DMS53 (cell line): Measurements from ENCODE around the gene DOCK7.
"Not testable (repeated sequence)": the region's sequence is repeated elsewhere in the genome, so short reads cannot be mapped to it uniquely, and the experiment has no call there.

Source experiments
- DNase-seq: peaks from one replicate; lab custom pipeline; 2025; lab: John Stamatoyannopoulos, UW

DOCK7 gene, protein sequence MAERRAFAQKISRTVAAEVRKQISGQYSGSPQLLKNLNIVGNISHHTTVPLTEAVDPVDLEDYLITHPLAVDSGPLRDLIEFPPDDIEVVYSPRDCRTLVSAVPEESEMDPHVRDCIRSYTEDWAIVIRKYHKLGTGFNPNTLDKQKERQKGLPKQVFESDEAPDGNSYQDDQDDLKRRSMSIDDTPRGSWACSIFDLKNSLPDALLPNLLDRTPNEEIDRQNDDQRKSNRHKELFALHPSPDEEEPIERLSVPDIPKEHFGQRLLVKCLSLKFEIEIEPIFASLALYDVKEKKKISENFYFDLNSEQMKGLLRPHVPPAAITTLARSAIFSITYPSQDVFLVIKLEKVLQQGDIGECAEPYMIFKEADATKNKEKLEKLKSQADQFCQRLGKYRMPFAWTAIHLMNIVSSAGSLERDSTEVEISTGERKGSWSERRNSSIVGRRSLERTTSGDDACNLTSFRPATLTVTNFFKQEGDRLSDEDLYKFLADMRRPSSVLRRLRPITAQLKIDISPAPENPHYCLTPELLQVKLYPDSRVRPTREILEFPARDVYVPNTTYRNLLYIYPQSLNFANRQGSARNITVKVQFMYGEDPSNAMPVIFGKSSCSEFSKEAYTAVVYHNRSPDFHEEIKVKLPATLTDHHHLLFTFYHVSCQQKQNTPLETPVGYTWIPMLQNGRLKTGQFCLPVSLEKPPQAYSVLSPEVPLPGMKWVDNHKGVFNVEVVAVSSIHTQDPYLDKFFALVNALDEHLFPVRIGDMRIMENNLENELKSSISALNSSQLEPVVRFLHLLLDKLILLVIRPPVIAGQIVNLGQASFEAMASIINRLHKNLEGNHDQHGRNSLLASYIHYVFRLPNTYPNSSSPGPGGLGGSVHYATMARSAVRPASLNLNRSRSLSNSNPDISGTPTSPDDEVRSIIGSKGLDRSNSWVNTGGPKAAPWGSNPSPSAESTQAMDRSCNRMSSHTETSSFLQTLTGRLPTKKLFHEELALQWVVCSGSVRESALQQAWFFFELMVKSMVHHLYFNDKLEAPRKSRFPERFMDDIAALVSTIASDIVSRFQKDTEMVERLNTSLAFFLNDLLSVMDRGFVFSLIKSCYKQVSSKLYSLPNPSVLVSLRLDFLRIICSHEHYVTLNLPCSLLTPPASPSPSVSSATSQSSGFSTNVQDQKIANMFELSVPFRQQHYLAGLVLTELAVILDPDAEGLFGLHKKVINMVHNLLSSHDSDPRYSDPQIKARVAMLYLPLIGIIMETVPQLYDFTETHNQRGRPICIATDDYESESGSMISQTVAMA (N-terminal part only)

DNA sequence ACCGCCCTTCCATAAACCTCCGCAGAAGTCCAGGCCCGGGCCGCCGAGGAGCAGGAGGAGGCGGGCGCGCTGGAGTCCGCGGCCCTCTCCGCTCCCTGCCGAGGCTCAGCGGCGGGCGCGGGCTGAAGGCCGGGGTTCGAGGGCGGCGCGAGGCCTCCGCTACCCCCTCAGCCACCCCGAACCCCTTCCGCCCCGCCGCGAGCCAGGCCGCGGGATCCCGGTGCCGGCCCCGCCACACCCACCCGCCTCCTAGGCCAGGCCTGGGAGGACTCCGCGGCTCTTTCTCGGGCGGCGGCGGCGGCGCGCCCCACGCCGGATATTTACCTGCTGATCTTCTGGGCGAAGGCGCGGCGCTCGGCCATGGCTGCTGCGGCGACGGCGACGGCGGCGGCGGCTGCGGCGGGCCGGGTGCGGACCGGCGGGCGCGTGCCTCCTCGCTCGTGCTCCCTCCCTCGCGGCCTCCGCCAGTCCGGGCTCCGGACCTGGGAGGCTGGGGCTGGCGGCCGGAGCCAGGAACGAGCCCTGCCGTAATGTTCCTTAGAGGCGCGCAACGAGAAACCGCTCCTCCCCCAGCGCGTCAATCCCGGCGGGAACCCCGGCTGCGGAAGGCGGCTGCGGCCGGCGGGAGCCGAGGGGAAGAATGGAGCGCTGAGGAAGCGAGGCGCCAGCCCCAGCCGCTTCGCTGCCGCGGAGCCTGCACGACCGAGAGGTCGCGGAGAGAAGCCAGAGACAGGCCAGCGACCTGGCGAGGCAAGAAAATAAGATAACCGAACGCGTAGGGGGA, at the start of gene DOCK7:
TSS of gene DOCK7 (minus strand) at position 484 of the 784 bp plus-strand sequence. CDS start at position 362, 122 bp downstream.
- DNase-seq, result peak; percentile 96

DNA sequence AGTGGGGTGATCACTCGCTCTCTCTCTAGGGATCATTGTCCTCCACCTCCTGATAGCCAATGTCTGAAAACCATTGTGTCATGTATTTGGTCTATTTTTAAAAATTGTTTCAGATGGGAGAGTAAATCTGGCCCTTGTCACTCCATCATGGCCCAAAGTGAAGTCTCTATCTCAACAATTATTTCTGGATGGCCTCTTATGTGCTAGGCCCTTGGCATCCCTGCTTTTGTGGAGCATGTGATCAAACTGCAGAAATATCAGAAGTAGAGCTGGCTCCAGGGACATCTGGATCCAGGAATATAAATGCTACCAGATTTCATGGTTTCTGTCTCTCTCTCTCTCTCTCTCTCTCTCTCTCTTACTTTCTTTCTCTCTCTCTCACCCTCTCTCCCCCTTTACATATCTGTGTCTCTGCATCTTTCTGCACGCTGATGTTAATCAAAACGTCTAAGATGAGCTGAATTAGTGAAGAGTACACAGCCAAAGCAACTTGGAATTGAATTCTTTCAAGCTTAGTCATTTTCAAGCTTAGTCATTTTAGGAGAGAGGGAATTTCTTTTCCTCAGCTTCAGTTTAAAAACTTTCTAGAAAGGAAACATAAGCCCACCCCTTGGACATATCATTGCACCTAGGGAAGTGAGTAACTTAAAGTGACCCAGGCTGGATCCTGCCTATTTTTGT, 47.4 kb upstream of the DOCK7 start:
- no peak for DNase-seq

DNA sequence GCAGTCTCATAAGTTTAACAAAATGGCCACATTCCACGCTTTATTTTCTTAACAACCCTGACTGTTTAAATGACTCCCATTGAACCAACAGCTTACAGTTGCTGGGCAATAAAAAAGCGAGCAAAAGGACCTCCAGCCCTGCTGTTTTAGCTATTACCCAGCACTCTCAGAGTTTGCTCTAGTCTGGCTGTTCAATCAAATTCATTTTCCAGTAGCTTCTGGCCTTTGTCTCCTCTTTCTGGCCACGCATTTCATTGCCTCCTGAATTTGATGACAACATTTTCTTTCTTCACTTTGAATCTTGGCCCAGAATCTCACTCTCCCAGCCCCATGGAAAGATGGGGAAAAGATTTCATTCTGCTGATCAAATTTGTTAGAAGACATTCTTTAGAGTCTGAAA, 44.1 kb upstream of the DOCK7 start:
- no peak for DNase-seq

DNA sequence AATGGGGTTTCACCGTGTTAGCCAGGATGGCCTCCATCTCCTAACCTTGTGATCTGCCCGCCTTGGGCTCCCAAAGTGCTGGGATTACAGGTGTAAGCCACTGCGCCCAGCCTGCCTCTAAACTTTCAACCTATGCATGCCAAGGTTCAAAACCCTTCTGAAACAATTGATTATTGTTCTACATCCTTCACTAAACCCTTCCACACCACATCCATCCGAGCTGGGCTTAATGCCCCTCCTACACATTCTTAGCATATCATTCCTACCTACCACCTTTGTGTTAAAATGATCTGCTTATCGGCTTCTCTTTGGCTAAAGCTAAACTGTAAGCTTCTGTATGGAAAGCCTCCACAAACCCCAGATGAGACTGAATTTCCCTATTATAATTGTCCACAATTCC, 40.8 kb upstream of the DOCK7 start:
- DNase-seq, result no peak

DNA sequence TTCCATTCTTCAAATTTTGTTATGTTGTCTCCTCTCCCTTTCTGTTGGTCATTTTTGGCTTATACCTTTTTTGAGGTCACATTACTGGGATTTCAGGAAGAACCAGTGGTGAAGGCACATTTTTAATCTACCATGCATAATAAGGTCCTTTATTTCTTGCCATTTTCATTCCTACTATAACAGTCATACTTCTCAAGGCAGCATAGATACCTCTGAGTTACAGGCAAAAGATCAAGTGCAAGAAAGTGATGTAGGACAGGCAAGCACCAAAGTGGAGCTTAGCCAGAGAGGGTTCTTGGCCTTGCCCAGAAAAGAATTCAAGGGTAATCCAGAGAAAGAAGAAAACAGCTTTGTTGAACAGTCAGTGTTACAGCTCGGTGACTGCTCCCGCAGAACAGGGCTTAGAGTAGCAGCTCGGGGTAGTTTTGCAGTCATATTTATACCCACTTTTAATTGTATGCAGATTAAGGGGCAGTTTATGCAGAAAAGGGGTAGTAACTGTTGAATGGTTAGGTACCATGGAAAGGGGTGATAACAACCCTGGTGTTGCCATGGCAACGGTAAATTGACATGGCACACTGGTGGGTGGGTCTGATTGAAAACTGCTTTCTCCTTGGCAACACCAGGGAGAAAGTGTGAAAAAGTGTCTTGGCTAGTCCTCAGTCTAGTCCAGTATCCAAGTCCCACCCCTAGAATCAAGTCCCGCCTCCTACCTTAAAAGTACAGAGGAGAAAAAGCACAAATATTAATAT, 39.6 kb upstream of the DOCK7 start:
- peak; percentile 39 for DNase-seq

DNA sequence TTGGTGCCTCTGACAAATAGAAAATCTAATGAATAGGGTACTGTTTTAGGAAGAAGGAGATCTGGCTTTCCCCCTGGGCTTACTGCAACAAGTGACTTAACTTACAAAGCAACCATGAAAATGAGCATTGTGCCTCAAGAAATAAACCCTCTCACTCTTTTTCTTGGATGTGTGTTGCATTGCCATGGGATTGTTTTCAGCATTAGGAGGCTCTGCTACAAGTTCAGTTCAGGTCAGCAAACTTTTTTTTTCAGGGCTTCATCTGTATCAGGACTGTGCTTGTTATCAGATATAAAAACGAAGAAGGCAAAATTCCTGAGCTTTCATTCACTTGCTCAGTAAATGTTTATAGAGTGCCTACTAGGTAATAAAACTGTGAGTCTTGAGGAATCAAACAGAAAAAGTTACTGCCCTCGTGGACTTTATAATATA, 37.8 kb upstream of the DOCK7 start:
- no peak for DNase-seq

DNA sequence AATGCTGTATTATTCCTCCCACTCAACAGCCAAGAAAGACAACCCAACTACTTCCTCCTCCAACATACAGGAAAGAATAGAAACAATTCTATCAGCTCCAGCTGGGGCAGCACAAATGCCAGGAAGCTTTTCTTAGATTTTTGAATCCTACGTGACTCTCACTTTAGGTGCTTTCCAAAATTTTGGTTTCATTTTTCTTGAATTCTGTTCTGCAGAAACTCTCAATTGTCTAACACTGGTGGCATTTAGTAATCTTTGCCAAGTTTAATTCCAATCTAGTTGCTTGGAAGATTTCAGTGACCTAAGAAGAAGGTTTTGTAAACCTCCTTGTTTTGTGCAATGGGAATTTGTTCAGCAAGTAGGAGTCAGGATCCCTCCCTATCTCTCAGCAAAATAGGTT, 37.1 kb upstream of the DOCK7 start:
- no peak for DNase-seq

DNA sequence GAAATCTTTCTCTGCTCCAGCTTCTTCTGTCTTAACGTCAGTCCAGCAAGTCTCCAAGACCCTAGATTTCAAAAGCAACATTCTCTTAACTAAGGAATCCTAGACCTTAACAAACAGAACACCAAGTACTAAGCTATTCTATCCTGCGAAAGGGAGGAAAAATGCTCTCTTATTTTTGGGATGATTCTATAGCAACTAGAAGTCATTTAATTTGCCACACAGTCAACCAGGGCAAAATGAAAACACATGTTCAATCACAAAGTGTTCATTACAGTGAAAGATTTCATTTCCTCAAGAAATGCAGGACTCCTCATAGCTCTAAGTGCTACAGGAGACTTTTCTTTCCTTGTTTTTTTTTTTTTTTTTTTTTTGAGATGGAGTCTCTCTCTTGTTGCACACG, 36.2 kb upstream of the DOCK7 start:
- no peak for DNase-seq

DNA sequence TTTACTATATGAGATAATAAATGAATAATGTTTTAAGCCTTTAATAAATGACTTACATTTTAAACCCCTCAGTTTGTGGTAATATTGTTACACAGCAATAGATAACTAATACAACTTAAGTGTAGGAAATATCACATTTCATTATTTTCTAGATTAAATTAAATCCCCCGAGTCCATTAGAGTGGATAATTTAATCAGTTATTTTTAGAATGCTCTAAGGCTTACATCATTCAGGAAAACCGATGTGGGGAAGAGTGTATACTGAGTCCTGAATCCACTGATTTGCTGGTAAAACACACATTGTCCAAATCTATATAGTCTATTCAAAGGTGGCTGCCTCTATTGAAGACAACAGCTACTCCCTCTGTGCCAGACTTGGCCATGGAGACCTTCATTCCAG, 35.7 kb upstream of the DOCK7 start:
- no peak for DNase-seq

DNA sequence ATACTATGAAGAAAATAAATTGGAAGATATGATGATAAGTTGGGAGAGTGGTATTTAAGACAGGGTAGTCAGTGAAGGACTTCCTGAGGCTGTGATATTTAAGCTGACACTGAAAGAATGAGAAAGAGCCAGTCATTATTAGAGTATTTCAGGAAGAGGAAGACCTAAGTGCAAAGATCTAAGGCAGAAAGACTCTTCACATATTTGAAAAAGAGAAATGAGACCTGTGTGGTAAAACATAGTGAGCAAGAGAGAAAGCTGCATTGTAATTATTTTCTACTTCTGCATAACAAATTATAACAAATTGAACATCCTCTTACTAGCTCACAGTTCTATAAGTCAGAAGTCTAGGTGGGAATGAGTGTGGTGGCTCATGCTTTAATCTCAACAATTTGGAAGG, 34.6 kb upstream of the DOCK7 start:
- DNase-seq, result no peak

DNA sequence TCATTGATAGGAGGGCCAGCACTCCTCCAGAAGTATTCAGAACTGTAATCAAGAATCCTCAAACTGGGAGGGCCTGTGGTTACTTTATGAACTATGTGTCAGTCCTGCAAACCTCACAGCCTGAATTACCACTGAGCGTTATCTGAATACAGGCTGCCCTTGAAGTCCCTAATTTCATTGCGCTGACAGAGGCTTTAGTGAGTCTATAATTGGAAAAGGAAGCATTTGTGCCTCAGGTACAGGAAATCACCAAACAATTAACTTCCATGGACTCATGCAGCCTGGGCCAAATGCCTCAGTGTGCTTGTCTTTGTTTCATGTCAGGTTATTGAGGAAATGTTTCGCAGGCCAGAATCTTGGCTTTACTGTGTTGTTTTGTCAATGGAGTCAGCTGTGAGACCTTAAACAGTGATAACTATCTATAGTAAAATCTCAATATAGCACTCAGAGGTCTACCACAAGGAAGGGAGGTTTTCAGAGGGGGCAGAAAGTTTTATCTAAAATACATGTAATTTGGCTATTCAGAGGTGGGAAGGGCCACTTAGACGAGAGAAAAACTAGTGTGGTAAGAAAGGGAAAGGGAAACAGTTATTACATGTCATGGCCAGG, 32.9 kb upstream of the DOCK7 start:
- DNase-seq, result no peak

DNA sequence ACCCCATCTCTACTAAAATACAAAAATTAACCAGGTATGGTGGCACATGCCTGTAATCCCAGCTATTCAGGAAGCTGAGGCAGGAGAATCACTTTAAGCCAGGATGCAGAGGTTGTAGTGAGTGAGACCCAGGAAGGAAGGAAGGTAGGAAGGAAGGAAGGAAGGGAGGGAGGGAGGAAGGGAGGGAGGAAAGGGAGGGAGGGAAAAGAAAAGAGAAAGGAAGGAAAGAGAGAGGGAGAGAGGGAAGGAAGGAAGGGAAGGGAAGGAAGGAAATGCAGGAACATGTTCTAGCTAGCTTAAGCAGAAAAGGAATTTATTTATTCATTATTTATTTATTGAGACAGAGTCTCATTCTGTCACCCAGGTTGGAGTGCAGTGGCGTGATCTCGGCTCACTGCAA, 30.2 kb upstream of the DOCK7 start:
- not testable (repeated sequence) for DNase-seq

DNA sequence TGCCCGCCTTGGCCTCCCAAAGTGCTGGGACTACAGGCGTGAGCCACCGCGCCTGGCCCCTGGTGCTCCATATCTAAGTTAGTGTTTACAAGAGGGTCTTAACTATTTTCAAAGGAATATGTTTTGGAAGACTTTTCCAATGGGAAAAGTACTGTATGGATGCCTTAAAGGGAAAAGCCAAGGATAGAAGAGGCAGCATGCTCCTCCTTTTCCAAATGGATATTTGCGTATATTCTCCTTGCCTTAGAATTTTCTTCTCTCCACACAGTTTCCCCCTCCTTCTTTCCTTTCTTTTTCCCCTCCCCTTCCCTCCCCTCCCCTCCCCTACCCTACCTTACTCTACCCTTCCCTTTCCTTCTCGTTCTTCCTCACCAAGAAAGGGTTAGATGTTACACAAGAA, 29.3 kb upstream of the DOCK7 start:
- no peak for DNase-seq

DNA sequence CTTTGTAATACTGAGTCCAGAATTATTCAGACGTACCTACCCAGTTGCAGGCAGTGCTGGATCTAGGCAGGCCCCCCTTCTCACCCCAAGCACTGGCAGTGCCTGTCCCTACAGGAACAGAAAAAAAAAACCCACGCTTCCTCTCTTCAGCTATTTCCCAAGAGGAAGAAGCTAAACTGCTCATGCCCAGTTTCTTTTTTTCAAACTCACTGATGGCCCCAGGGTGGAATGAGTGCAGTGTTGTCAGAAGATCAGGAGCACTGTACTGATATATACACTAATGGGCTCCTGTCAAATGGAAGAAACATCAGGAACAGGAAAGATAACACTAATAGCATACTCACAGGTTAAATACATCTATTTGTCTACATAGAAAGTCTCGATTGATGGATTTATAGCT, 28.2 kb upstream of the DOCK7 start:
- DNase-seq, result no peak

DNA sequence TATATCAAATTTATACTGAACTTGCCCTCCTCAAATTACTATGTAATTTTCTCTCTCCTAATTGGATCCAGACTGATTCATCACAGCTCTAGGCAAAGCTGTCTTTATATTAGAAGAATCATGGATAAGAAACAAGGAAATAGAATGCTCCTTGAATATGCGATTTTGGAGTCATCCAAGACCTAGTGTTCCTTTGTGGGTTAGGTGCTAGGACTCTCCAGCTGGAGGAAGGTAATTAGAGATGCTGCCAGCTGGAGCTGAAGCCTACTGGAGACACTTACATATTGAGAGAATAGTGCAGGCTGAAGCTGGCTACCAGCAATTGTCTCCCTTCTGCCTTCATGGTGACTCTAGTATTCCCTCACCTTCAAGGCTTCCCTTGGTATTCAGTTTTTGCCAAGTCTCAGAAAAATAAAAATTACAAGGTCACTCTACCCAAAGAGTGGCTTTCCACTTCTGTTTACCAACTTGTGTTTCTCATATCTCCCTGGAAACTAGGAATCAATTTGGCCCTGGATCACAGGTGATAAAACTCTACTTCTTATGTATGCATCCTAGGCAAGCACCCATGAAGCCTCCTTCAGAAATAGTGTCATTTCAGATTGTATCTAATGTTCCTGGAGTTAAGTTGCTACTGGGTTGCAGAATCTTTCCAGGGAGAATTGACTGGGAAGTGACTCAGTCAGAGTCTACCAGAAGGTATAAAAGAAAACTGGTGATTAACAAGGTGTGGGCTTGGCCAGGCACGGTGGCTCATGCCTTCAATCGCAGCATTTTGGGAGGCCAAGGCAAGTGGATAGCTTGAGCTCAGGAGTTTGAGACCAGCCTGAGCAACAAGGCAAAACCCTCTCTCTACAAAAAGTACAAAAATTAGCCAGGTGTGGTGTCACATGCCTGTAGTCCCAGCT, 24.4 kb upstream of the DOCK7 start:
- peak; percentile 31 for DNase-seq

DNA sequence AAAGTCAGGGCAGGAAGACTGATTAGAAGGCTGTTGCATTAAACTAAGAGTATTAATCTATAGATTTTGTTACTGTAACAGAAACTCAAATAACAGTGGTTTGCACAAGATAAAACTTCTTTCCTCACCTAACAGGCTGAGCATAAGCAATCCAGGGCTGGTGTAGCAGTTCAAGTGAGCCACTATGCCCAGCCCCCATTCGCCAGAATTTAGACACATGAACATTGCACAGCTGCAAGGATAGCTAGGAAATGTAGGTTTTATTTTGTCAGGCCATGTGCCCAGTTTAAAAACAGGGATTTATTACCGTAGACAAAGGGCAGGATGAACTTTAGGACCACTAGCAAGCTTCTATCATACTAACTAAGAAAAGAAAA, 19.5 kb upstream of the DOCK7 start:
- DNase-seq, result no peak

DNA sequence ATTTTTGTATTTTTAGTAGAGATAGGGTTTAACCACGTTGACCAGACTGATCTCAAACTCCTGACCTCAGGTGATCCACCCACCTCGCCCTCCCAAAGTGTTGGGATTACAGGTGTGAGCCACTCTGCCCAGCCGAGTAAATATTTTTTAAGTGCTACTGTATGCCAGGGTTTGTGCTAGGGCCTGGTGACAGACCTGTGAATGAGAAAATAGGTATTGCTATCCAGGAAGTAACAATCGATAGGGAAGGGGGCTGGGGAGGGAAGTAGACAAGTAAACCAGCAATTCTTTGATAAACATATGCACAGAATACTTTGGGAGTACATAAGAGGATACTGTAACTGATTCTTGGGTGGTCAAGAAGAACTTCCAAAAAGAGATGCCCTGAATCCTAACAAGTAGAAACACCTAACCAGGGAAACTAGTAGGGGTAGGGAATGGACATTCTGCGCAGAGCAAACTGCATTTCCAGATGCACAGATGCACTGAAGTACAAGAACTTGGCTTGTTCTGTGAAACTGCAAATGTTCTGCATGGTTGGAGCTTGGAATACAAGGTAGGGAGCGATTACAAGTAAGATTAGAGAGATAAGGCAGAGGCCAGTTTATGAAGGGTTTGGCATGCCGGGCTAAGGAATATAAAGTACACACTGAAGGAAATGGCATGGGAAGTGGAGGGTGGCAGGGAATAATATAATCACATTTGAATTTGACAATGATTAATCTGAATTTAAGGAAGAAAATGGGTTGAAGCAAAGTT, 19.0 kb upstream of the DOCK7 start:
- no peak for DNase-seq

DNA sequence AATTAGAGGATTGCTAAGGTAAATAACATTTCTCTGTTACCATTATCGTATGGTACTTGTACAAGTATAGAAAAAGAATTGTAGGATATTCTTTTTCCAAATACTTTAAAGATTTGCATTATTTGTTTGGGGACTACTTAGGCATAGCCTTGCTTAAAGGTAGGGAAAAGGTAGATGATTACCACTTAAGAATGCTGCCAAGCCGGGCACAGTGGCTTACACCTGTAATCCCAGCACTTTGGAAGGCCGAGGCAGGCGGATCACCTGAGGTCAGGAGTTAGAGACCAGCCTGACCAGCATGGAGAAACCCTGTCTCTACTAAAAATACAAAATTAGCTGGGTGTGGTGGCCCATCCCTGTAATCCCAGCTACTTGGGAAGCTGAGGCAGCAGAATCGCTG, 10.0 kb upstream of the DOCK7 start:
- not testable (repeated sequence) for DNase-seq
